Neural cell (in vitro differentiated cells): ENCODE data around the gene LSM12. TPM values are rescaled to one million over a fixed set of nuclear protein-coding genes. Genes with fewer than 3 reads are reported as not detected.

Experiments
- H2AFZ ChIP-seq: fragments of 200-600, 300-800 bp; sonication (generic), shearing (Covaris generic); 2 replicates; pipeline ENCODE4 v1.6.0; 2014; ENCODE audit warnings: low read depth, mild to moderate bottlenecking, antibody characterized with exemption, low read length, moderate library complexity
- H3F3A ChIP-seq: fragments of 200-600 bp; shearing (Covaris generic); 2 replicates; pipeline ENCODE4 v1.6.1; 2016; ENCODE audit warnings: mild to moderate bottlenecking, moderate library complexity, mixed read lengths, antibody characterized with exemption, low read length; ENCODE audit not compliant: insufficient read depth, poor library complexity, severe bottlenecking
- H3K27ac ChIP-seq: fragments of 200-600, 300-800 bp; sonication (generic), shearing (Covaris generic); 2 replicates; pipeline ENCODE4 v1.5.1; 2014; ENCODE audit warnings: mild to moderate bottlenecking, low read length, moderate library complexity
- H3K27me3 ChIP-seq: fragments of 300-800, 200-600 bp; sonication (generic), shearing (Covaris generic); 2 replicates; pipeline ENCODE4 v1.6.0; 2014; ENCODE audit warnings: mild to moderate bottlenecking, low read depth, low read length, moderate library complexity; ENCODE audit not compliant: insufficient read depth
- H3K36me3 ChIP-seq: fragments of 300-800, 200-600 bp; sonication (generic), shearing (Covaris generic); 2 replicates; pipeline ENCODE4 v1.5.1; 2014; ENCODE audit warnings: mild to moderate bottlenecking, antibody characterized with exemption, low read length, moderate library complexity; ENCODE audit not compliant: insufficient read depth
- H3K4me2 ChIP-seq: fragments of 300-800, 200-600 bp; sonication (generic), shearing (Covaris generic); 2 replicates; pipeline ENCODE4 v1.6.0; 2014; ENCODE audit warnings: mild to moderate bottlenecking, low read length
- H3K4me3 ChIP-seq: fragments of 300-800, 200-600 bp; sonication (generic), shearing (Covaris generic); 2 replicates; pipeline ENCODE4 v1.5.1; 2014; ENCODE audit warnings: mild to moderate bottlenecking, low read length, moderate library complexity
- H3K79me2 ChIP-seq: fragments of 200-600 bp; shearing (Covaris generic); replicated peaks from 2 replicates; pipeline ENCODE4 v1.6.0; 2014; ENCODE audit warnings: mild to moderate bottlenecking, low read length, moderate library complexity; ENCODE audit not compliant: insufficient read depth
- H3K9ac ChIP-seq: fragments of 300-800, 200-600 bp; sonication (generic), shearing (Covaris generic); 2 replicates; pipeline ENCODE4 v1.6.1; 2016; ENCODE audit warnings: mild to moderate bottlenecking, low read length, mixed read lengths
- H3K9me2 ChIP-seq: fragments of 200-600 bp; shearing (Covaris generic); 2 replicates; pipeline ENCODE4 v1.6.1; 2016; ENCODE audit warnings: mild to moderate bottlenecking, low read length, mixed read lengths; ENCODE audit not compliant: insufficient read depth
- H3K9me3 ChIP-seq: fragments of 200-600, 300-800 bp; sonication (generic), shearing (Covaris generic); 2 replicates; pipeline ENCODE4 v1.6.1; 2016; ENCODE audit warnings: mild to moderate bottlenecking, mixed run types, low read length, moderate library complexity, mixed read lengths
- H4K20me1 ChIP-seq: fragments of 200-600 bp; shearing (Covaris generic); 2 replicates; pipeline ENCODE4 v1.6.1; 2016; ENCODE audit warnings: mild to moderate bottlenecking, mixed run types; ENCODE audit not compliant: insufficient read depth
- EP300 ChIP-seq: fragments of 450-650 bp; conservative IDR thresholded peaks from 2 replicates; pipeline ENCODE4 v1.6.1; 2014; ENCODE audit warnings: antibody characterized with exemption, mild to moderate bottlenecking, moderate library complexity; ENCODE audit not compliant: poor library complexity, severe bottlenecking
- EZH2 ChIP-seq: fragments of 200-600, 300-800 bp; shearing (Covaris generic), sonication (generic); IDR thresholded peaks from 2 replicates; pipeline ENCODE4 v1.6.1; 2014; ENCODE audit warnings: antibody characterized with exemption, low read length, borderline replicate concordance, mild to moderate bottlenecking; ENCODE audit not compliant: insufficient read depth, poor library complexity, severe bottlenecking
- MXI1 ChIP-seq: fragments of 450-650 bp; conservative IDR thresholded peaks from 2 replicates; pipeline ENCODE4 v1.6.1; 2014; ENCODE audit warnings: antibody characterized with exemption, mild to moderate bottlenecking; ENCODE audit not compliant: poor library complexity, severe bottlenecking
- POLR2AphosphoS5 ChIP-seq: IDR thresholded peaks from 2 replicates; pipeline ENCODE4 v1.6.1; 2012
- RAD21 ChIP-seq: fragments of 450-650 bp; conservative IDR thresholded peaks from 2 replicates; pipeline ENCODE4 v1.6.1; 2014; ENCODE audit warnings: antibody characterized with exemption, mild to moderate bottlenecking, moderate library complexity
- SMC3 ChIP-seq: fragments of 450-650 bp; conservative IDR thresholded peaks from 2 replicates; pipeline ENCODE4 v1.6.1; 2014; ENCODE audit warnings: antibody characterized with exemption, mild to moderate bottlenecking, moderate library complexity; ENCODE audit not compliant: poor library complexity
- TAF1 ChIP-seq: IDR thresholded peaks from 2 replicates; pipeline ENCODE4 v1.6.1; 2012; ENCODE audit warnings: low read depth
- polyA plus RNA-seq: library from polyadenylated mRNA; depleted of rRNA; stranded (reverse); fragments of >200 nt; gene quantifications from 2 replicates; pipeline ENCODE4 v1.2.3, GENCODE V29; 2014
- TF ChIP-seq, protein P1 (sequence below): IDR thresholded peaks from 2 replicates; pipeline ENCODE4 v1.6.1; 2012; ENCODE audit warnings: borderline replicate concordance
- TF ChIP-seq, protein P2 (sequence below): fragments of 450-650 bp; IDR thresholded peaks from 2 replicates; pipeline ENCODE4 v1.5.1; 2014; ENCODE audit warnings: antibody characterized with exemption, mild to moderate bottlenecking, moderate library complexity; ENCODE audit not compliant: poor library complexity, severe bottlenecking

The LSM12 gene
- polyA plus RNA-seq, 1 donor from 2014 or later = 12.0 TPM

DNA sequence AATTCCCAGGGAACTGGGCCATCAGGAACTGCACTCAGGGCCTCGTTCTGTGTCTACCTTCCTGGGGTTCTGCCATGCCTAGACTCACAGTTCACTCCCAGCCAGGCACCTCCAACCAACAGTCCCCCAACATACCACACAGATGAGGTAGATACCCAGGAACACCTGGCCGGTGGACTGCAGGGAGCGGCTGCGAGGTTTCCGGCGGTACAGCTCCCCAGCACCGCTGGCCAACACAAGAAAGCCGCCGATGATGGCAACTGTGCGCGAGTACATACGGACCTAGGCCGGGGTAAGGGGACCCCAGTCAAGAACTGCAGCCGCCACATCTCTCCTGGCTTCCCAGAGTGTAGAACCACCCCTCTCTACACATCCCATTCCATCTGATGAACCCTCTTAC, 53.6 kb downstream of the LSM12 start:
- Histone ChIP-seq H3K27me3 (peaks cover 4% of the 10 kb centered on the region), H3F3A (no peaks in the 10 kb centered on the region), H3K4me2 (no peak overlapping the region), H3K9me2 (no peaks in the 10 kb centered on the region), H3K27ac (no peak overlapping the region), H2AFZ (no peak overlapping the region), H3K4me3 (no peak overlapping the region), H4K20me1 (no peaks in the 10 kb centered on the region), H3K9me3 (no peaks in the 10 kb centered on the region), H3K9ac (no peak overlapping the region), H3K36me3 (no peaks in the 10 kb centered on the region), H3K79me2 (no peaks in the 10 kb centered on the region)
- TF ChIP-seq, protein P1, sequence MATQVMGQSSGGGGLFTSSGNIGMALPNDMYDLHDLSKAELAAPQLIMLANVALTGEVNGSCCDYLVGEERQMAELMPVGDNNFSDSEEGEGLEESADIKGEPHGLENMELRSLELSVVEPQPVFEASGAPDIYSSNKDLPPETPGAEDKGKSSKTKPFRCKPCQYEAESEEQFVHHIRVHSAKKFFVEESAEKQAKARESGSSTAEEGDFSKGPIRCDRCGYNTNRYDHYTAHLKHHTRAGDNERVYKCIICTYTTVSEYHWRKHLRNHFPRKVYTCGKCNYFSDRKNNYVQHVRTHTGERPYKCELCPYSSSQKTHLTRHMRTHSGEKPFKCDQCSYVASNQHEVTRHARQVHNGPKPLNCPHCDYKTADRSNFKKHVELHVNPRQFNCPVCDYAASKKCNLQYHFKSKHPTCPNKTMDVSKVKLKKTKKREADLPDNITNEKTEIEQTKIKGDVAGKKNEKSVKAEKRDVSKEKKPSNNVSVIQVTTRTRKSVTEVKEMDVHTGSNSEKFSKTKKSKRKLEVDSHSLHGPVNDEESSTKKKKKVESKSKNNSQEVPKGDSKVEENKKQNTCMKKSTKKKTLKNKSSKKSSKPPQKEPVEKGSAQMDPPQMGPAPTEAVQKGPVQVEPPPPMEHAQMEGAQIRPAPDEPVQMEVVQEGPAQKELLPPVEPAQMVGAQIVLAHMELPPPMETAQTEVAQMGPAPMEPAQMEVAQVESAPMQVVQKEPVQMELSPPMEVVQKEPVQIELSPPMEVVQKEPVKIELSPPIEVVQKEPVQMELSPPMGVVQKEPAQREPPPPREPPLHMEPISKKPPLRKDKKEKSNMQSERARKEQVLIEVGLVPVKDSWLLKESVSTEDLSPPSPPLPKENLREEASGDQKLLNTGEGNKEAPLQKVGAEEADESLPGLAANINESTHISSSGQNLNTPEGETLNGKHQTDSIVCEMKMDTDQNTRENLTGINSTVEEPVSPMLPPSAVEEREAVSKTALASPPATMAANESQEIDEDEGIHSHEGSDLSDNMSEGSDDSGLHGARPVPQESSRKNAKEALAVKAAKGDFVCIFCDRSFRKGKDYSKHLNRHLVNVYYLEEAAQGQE = no peak
- no peak for TF ChIP-seq RAD21
- no peak for TF ChIP-seq EZH2
- no peak for TF ChIP-seq POLR2AphosphoS5
- no peak for TF ChIP-seq EP300

DNA sequence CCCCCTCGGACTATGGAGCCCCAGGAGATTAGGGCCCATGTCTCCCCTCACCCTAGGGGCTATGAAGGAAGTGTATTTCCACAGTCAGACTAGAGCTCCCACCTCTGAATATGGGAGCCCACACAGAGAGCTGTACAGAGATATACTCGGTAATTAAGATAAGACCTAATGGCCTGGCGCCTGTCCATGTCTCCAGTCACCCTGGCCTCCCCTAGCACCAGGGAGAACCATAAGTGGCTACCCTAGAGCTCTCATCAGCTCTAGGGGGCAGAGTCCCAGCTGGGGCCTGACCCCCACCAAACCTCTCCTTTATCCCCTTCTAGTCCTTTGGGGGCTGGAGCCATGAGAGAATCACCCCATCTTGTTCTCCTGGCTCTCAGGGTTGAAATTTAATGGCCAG, 54.1 kb downstream of the LSM12 start:
- no peaks in the 10 kb centered on the region for H3K79me2 ChIP-seq
- H3K4me3 ChIP-seq = no peak overlapping the region
- H4K20me1 ChIP-seq = no peaks in the 10 kb centered on the region
- H3K9ac ChIP-seq = no peak overlapping the region
- peaks cover 9% of the 10 kb centered on the region for H3K27me3 ChIP-seq
- no peak overlapping the region for H2AFZ ChIP-seq
- TF ChIP-seq EP300 = no peak
- no peak for TF ChIP-seq RAD21
- TF ChIP-seq MXI1 = no peak
- TF ChIP-seq, protein P1 = no peak
- no peak for TF ChIP-seq SMC3
- TF ChIP-seq, protein P2, sequence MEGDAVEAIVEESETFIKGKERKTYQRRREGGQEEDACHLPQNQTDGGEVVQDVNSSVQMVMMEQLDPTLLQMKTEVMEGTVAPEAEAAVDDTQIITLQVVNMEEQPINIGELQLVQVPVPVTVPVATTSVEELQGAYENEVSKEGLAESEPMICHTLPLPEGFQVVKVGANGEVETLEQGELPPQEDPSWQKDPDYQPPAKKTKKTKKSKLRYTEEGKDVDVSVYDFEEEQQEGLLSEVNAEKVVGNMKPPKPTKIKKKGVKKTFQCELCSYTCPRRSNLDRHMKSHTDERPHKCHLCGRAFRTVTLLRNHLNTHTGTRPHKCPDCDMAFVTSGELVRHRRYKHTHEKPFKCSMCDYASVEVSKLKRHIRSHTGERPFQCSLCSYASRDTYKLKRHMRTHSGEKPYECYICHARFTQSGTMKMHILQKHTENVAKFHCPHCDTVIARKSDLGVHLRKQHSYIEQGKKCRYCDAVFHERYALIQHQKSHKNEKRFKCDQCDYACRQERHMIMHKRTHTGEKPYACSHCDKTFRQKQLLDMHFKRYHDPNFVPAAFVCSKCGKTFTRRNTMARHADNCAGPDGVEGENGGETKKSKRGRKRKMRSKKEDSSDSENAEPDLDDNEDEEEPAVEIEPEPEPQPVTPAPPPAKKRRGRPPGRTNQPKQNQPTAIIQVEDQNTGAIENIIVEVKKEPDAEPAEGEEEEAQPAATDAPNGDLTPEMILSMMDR = no peak
- no peak for TF ChIP-seq TAF1
- TF ChIP-seq POLR2AphosphoS5 = no peak
- TF ChIP-seq EZH2 = no peak
- no peaks in the 10 kb centered on the region for H3K9me2 ChIP-seq
- H3K36me3 ChIP-seq = no peaks in the 10 kb centered on the region
- no peak overlapping the region for H3K27ac ChIP-seq
- H3K4me2 ChIP-seq = no peak overlapping the region
- H3F3A ChIP-seq = no peaks in the 10 kb centered on the region
- no peaks in the 10 kb centered on the region for H3K9me3 ChIP-seq
